Endothelial cell of umbilical vein (primary cell): ENCODE data around the gene MS4A2. TPM values are rescaled to one million over a fixed set of nuclear protein-coding genes. Genes with fewer than 3 reads are reported as not detected.
"Not testable (repeated sequence)": the region's sequence is repeated elsewhere in the genome, so short reads cannot be mapped to it uniquely, and the experiment has no call there.

ENCODE experiments used
- BruUV-seq: library from RNA; stranded (reverse); fragments of 400-500 nt; replicated peaks from 2 replicates; lab custom pipeline; 2021; lab: Mats Ljungman, UMichigan
- CTCF ChIA-PET: fragments of 300-600, 350-600 bp; sonication (Branson Sonifier 250); formaldehyde crosslinking; loops from one replicate; lab custom pipeline; 2021; ENCODE audit warnings: antibody characterized with exemption, inconsistent platforms; lab: Charles Lee
- POLR2A ChIA-PET: fragments of 300-600, 350-600 bp; sonication (Branson Sonifier 250); formaldehyde crosslinking; loops from one replicate; lab custom pipeline; 2021; ENCODE audit warnings: antibody characterized with exemption, inconsistent platforms; lab: Charles Lee
- DNase-seq: peaks from one replicate; pipeline ENCODE4 v3.0.0-alpha.2; 2011; ENCODE audit warnings: low read depth, low spot score
- FAIRE-seq: peaks from 2 replicates; lab custom pipeline; 2011; peaks lifted over from hg19 to GRCh38; lab: Jason Lieb, UNC
- H2AFZ ChIP-seq: 2 replicates; pipeline ENCODE4 v1.6.0; 2012; ENCODE audit warnings: low read depth, low read length, control low read depth, inconsistent platforms
- H3K27ac ChIP-seq: 2 replicates; pipeline ENCODE4 v1.5.1; 2011; ENCODE audit warnings: low read depth, mild to moderate bottlenecking, control low read depth, low read length, moderate library complexity; ENCODE audit not compliant: insufficient read depth
- H3K27me3 ChIP-seq, 2 experiments: 2 replicates each; pipeline versions ENCODE4 v1.6.0 to v1.6.1; 2011; ENCODE audit warnings: low read length in 2 of 2, mixed read lengths in 1 of 2; ENCODE audit not compliant: control insufficient read depth in 2 of 2, insufficient read depth in 2 of 2
- H3K36me3 ChIP-seq, 2 experiments: 2 replicates in 1 of 2; 3 replicates in 1 of 2; pipeline ENCODE4 v1.5.1; 2011; ENCODE audit warnings: low read length in 2 of 2, mild to moderate bottlenecking in 1 of 2, moderate library complexity in 1 of 2; ENCODE audit not compliant: control insufficient read depth in 2 of 2, insufficient read depth in 2 of 2; ENCODE audit errors: extremely low read depth in 1 of 2
- H3K4me1 ChIP-seq: 3 replicates; pipeline ENCODE4 v1.5.1; 2011; ENCODE audit warnings: mild to moderate bottlenecking, low read length; ENCODE audit not compliant: control insufficient read depth, insufficient read depth; ENCODE audit errors: extremely low read depth
- H3K4me2 ChIP-seq: 2 replicates; pipeline ENCODE4 v1.6.1; 2011; ENCODE audit warnings: low read length, control low read depth, mixed read lengths; ENCODE audit not compliant: insufficient read depth
- H3K4me3 ChIP-seq, 3 experiments: fragments of 200-600 bp in 1 of 3; sonication (generic), shearing (Covaris generic) in 1 of 3; replicated peaks in 1 of 3; 2 replicates each; pipeline ENCODE4 v1.5.1; 2011 to 2016; ENCODE audit warnings: control low read depth in 3 of 3, low read length in 3 of 3, mild to moderate bottlenecking in 2 of 3, inconsistent platforms in 1 of 3, low read depth in 1 of 3, moderate library complexity in 1 of 3; ENCODE audit not compliant: insufficient read depth in 1 of 3
- H3K79me2 ChIP-seq: 2 replicates; pipeline ENCODE4 v1.6.0; 2012; ENCODE audit warnings: low read length, inconsistent platforms; ENCODE audit not compliant: control insufficient read depth, insufficient read depth
- H3K9ac ChIP-seq: replicated peaks from 2 replicates; pipeline ENCODE3; 2011; ENCODE audit warnings: low read length, control low read depth; ENCODE audit not compliant: insufficient read depth; ENCODE audit errors: extremely low read depth
- H3K9me1 ChIP-seq: replicated peaks from 3 replicates; pipeline ENCODE4 v1.6.0; 2011; ENCODE audit warnings: mild to moderate bottlenecking, low read length; ENCODE audit not compliant: control insufficient read depth, insufficient read depth; ENCODE audit errors: extremely low read depth
- H3K9me3 ChIP-seq: replicated peaks from 2 replicates; pipeline ENCODE4 v1.5.1; 2012; ENCODE audit warnings: low read length, inconsistent platforms; ENCODE audit not compliant: control insufficient read depth, insufficient read depth
- H4K20me1 ChIP-seq: replicated peaks from 2 replicates; pipeline ENCODE3; 2011; ENCODE audit warnings: mild to moderate bottlenecking, low read length; ENCODE audit not compliant: control insufficient read depth, insufficient read depth; ENCODE audit errors: extremely low read depth
- CTCF ChIP-seq, 2 donors: IDR thresholded peaks; 1 replicate in 1 of 2; 2 replicates in 1 of 2; pipeline ENCODE4 v1.5.1; 2011; ENCODE audit warnings: low read length in 2 of 2, mild to moderate bottlenecking in 2 of 2, moderate library complexity in 2 of 2, control low read depth in 1 of 2, inconsistent platforms in 1 of 2, low read depth in 1 of 2; ENCODE audit not compliant: insufficient read depth in 1 of 2; ENCODE audit errors: extremely low read depth in 1 of 2
- EZH2 ChIP-seq: IDR thresholded peaks from 2 replicates; pipeline ENCODE4 v1.6.1; 2012; ENCODE audit warnings: borderline replicate concordance, low read depth, mild to moderate bottlenecking, moderate library complexity, low read length, inconsistent platforms; ENCODE audit not compliant: severe bottlenecking
- FOS ChIP-seq: IDR thresholded peaks from 2 replicates; pipeline ENCODE4 v1.6.1; 2011; ENCODE audit warnings: mild to moderate bottlenecking, low read length, moderate library complexity, borderline replicate concordance; ENCODE audit not compliant: insufficient read depth
- GATA2 ChIP-seq: IDR thresholded peaks from 2 replicates; pipeline ENCODE4 v1.7.0; 2011; ENCODE audit warnings: low read depth, mild to moderate bottlenecking, moderate library complexity, mixed read lengths, low read length; ENCODE audit not compliant: insufficient read length, insufficient read depth
- JUN ChIP-seq: IDR thresholded peaks from 2 replicates; pipeline ENCODE4 v1.6.1; 2011; ENCODE audit warnings: borderline replicate concordance, low read depth; ENCODE audit not compliant: insufficient read length, insufficient read depth
- MAX ChIP-seq: IDR thresholded peaks from 2 replicates; pipeline ENCODE4 v1.6.1; 2011; ENCODE audit not compliant: insufficient read depth, insufficient read length
- MYC ChIP-seq: IDR thresholded peaks from one replicate; pipeline ENCODE4 v1.6.1; 2011; ENCODE audit warnings: mild to moderate bottlenecking, low read depth, low read length
- POLR2A ChIP-seq: IDR thresholded peaks from 2 replicates; pipeline ENCODE4 v1.6.1; 2012; ENCODE audit warnings: low read depth, mild to moderate bottlenecking, control low read depth, low read length
- POLR2AphosphoS5 ChIP-seq: IDR thresholded peaks from 2 replicates; pipeline ENCODE4 v1.6.1; 2012; ENCODE audit warnings: low read depth, mild to moderate bottlenecking, control low read depth, low read length, moderate library complexity; ENCODE audit not compliant: insufficient read depth
- dilution Hi-C: fragments of 300-500 bp; cut with MboI; formaldehyde crosslinking; loops from one replicate; pipeline ENCODE4 v1.15.0; 2019; ENCODE audit warnings: low sequenced_read_pairs; ENCODE audit not compliant: extremely low pct_ligation_motif_present
- intact Hi-C: fragments of 100-400 bp; cut with micrococcal nuclease; formaldehyde crosslinking; loops from one replicate; pipeline ENCODE4 v1.10.0; 2022
- polyA plus RNA-seq, 4 experiments: library from polyadenylated mRNA; depleted of rRNA in 3 of 4; stranded (reverse) in 3 of 4; unstranded in 1 of 4; fragments of >200 nt; gene quantifications; 2 replicates each; pipeline versions ENCODE4 v1.2.1 to v1.2.3, GENCODE V29; 2011 to 2012; ENCODE audit warnings: missing spikeins in 1 of 4
- total RNA-seq: library from RNA; stranded (reverse); gene quantifications from 2 replicates; pipeline ENCODE4 v1.2.3, GENCODE V29; 2021

The MS4A2 gene
- total and polyA plus RNA-seq, 2 donors (not counting 3 experiments of a cell fraction or from before 2014, with no cell fraction given): not detected

GRCh38 chr11:60128376-60128775 is 39.9 kb downstream of the MS4A2 start:
- Histone ChIP-seq H3K9me1 (no peaks in the 10 kb centered on the region), H3K27me3 (no peaks in the 10 kb centered on the region), H3K9me3 (no peaks in the 10 kb centered on the region), H2AFZ (no peak overlapping the region), H3K9ac (no peak overlapping the region), H3K4me1 (peaks cover 24% of the 10 kb centered on the region), H3K27ac (no peak overlapping the region), H3K79me2 (no peaks in the 10 kb centered on the region), H4K20me1 (no peaks in the 10 kb centered on the region), H3K4me2 (no peak overlapping the region), H3K36me3 (no peaks in the 10 kb centered on the region), H3K4me3 (no peak overlapping the region)
- no peak for DNase-seq
- ChIA-PET CTCF (interaction anchor here (0.7 to 1.0 kb wide), 3 partner anchors 8 to 209 kb away, joined by 3 to 5 read pairs (median 3); no protein-coding TSS in a partner anchor), POLR2A (no interaction called here)
- intact Hi-C loops: no loop called here
- TF ChIP-seq GATA2: no peak
- TF ChIP-seq MYC: no peak
- TF ChIP-seq JUN: no peak
- TF ChIP-seq POLR2A: no peak
- no peak for TF ChIP-seq FOS
- no peak for TF ChIP-seq MAX
- TF ChIP-seq POLR2AphosphoS5: no peak
- no peak for TF ChIP-seq CTCF (IDR thresholded peaks at IDR 0.05; ENCODE audit: extremely low read depth in 1 of 2, insufficient read depth in 1 of 2, low read depth in 1 of 2, low read length in 2 of 2)
- no peak for TF ChIP-seq EZH2
- dilution Hi-C loops: no loop called here
- FAIRE-seq: no peak
- no TSS peak for BruUV-seq

- dilution Hi-C loops, CTCF ChIA-PET, POLR2A ChIA-PET: not testable (repeated sequence)
Observed at GRCh38 chr11:60128866-60129265, 40.4 kb downstream of the MS4A2 start.

More at GRCh38 chr11:60128866-60129265, 40.4 kb downstream of the MS4A2 start:
- H3K27ac ChIP-seq, intact Hi-C loops, FAIRE-seq, H3K27me3 ChIP-seq, H3K9ac ChIP-seq, H3K36me3 ChIP-seq, H3K79me2 ChIP-seq, H4K20me1 ChIP-seq, H3K4me2 ChIP-seq, H3K9me1 ChIP-seq, DNase-seq, H3K4me3 ChIP-seq, BruUV-seq, H2AFZ ChIP-seq, H3K9me3 ChIP-seq: not testable (repeated sequence)
- H3K4me1 ChIP-seq: peaks cover 24% of the 10 kb centered on the region
